ENCODE results near the gene PLCB3.

GRCh38 chr11:64225608-64226506, 25.5 kb upstream of the PLCB3 start, which contains the start of the genes NUDT22 and TRPT1:
- TF ChIP-seq, protein P1, sequence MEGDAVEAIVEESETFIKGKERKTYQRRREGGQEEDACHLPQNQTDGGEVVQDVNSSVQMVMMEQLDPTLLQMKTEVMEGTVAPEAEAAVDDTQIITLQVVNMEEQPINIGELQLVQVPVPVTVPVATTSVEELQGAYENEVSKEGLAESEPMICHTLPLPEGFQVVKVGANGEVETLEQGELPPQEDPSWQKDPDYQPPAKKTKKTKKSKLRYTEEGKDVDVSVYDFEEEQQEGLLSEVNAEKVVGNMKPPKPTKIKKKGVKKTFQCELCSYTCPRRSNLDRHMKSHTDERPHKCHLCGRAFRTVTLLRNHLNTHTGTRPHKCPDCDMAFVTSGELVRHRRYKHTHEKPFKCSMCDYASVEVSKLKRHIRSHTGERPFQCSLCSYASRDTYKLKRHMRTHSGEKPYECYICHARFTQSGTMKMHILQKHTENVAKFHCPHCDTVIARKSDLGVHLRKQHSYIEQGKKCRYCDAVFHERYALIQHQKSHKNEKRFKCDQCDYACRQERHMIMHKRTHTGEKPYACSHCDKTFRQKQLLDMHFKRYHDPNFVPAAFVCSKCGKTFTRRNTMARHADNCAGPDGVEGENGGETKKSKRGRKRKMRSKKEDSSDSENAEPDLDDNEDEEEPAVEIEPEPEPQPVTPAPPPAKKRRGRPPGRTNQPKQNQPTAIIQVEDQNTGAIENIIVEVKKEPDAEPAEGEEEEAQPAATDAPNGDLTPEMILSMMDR (IDR thresholded peaks at IDR 0.05) = peak in 1 of 6 experiments; percentile 3
- TF ChIP-seq POLR2A (IDR thresholded peaks at IDR 0.05) = peak; percentile 90 to 91

Data from Peyer's patch (tissue), 4 donors.